GM12878 (cell line): Measurements from ENCODE around the gene CCDC120. TPM values are rescaled to one million over a fixed set of nuclear protein-coding genes. Genes with fewer than 3 reads are reported as not detected.

Experiments used
- ATAC-seq: fragments of 200-7000 bp; cut with Tn5 transposase; 3 replicates; pipeline ENCODE4 v1.9.1; 2020; ENCODE audit warnings: mild to moderate bottlenecking, moderate library complexity
- BruUV-seq: library from RNA; stranded (reverse); fragments of 400-500 nt; replicated peaks from 2 replicates; lab custom pipeline; 2021; lab: Mats Ljungman, UMichigan
- CTCF ChIA-PET: fragments of 300-600 bp; sonication (Branson Sonifier 250); formaldehyde crosslinking; extraction: SDS; loops from one replicate; lab custom pipeline; 2021; ENCODE audit warnings: inconsistent platforms; lab: Yijun Ruan, JAX
- POLR2A ChIA-PET: fragments of 350-600 bp; formaldehyde crosslinking; extraction: SDS; loops from one replicate; lab custom pipeline; 2021; ENCODE audit warnings: inconsistent platforms; lab: Charles Lee
- RAD21 ChIA-PET: fragments of 300-600 bp; sonication (Branson Sonifier 250); formaldehyde crosslinking; loops from one replicate; lab custom pipeline; 2023; ENCODE audit warnings: antibody characterized with exemption; ENCODE audit not compliant: unreplicated experiment; lab: Charles Lee
- SMC1A ChIA-PET: fragments of 300-600 bp; sonication (Branson Sonifier 250); formaldehyde crosslinking; loops from one replicate; lab custom pipeline; 2023; ENCODE audit not compliant: unreplicated experiment, uncharacterized antibody; lab: Charles Lee
- DNase-seq: peaks from one replicate; pipeline ENCODE4 v3.0.0-alpha.2; 2011; ENCODE audit warnings: low read depth, low spot score
- FAIRE-seq: peaks from 3 replicates; lab custom pipeline; 2011; peaks lifted over from hg19 to GRCh38; lab: Jason Lieb, UNC
- H2AFZ ChIP-seq: 2 replicates; pipeline ENCODE4 v1.6.0; 2011; ENCODE audit warnings: low read depth, low read length, control low read depth; ENCODE audit not compliant: control insufficient read depth
- H3K27ac ChIP-seq: 2 replicates; pipeline ENCODE4 v1.5.1; 2011; ENCODE audit warnings: control low read depth; ENCODE audit not compliant: control insufficient read depth, insufficient read depth
- H3K27me3 ChIP-seq, 2 experiments: replicated peaks in 1 of 2; 2 replicates each; pipeline versions ENCODE4 v1.6.0 to v1.6.1; 2011; ENCODE audit warnings: low read length in 1 of 2; ENCODE audit not compliant: control insufficient read depth in 2 of 2, insufficient read depth in 2 of 2
- H3K36me3 ChIP-seq, 2 experiments: 2 replicates each; pipeline ENCODE4 v1.5.1; 2011; ENCODE audit warnings: low read length in 1 of 2; ENCODE audit not compliant: control insufficient read depth in 2 of 2, insufficient read depth in 2 of 2
- H3K4me1 ChIP-seq: 2 replicates; pipeline ENCODE4 v1.6.1; 2011; ENCODE audit warnings: mild to moderate bottlenecking, low read length, moderate library complexity, mixed read lengths; ENCODE audit not compliant: control insufficient read depth, insufficient read depth
- H3K4me2 ChIP-seq: 2 replicates; pipeline ENCODE4 v1.6.0; 2011; ENCODE audit warnings: control low read depth; ENCODE audit not compliant: control insufficient read depth, insufficient read depth
- H3K4me3 ChIP-seq: fragments of 200-600 bp; sonication (generic); 2 replicates; pipeline ENCODE4 v1.5.1; 2016
- H3K79me2 ChIP-seq: 2 replicates; pipeline ENCODE4 v1.6.0; 2011; ENCODE audit warnings: low read length; ENCODE audit not compliant: control insufficient read depth, insufficient read depth
- H3K9ac ChIP-seq: 2 replicates; pipeline ENCODE4 v1.8.0; 2011; ENCODE audit warnings: low read length, control low read depth, mixed read lengths; ENCODE audit not compliant: control insufficient read depth, insufficient read depth
- H3K9me3 ChIP-seq: replicated peaks from 3 replicates; pipeline ENCODE4 v1.5.1; 2011; ENCODE audit warnings: mild to moderate bottlenecking, low read length; ENCODE audit not compliant: control insufficient read depth, insufficient read depth
- H4K20me1 ChIP-seq: 2 replicates; pipeline ENCODE4 v1.6.0; 2011; ENCODE audit not compliant: control insufficient read depth, insufficient read depth
- ATF3 ChIP-seq: IDR thresholded peaks from 2 replicates; pipeline ENCODE4 v1.6.1; 2011; ENCODE audit warnings: low read depth, mild to moderate bottlenecking, low read length, moderate library complexity, borderline replicate concordance; ENCODE audit errors: extremely low read depth
- CEBPB ChIP-seq, 2 experiments: fragments of 150-350 bp in 1 of 2; IDR thresholded peaks; 2 replicates each; pipeline ENCODE4 v1.6.1; 2012 to 2014; ENCODE audit warnings: low read depth in 2 of 2, low read length in 2 of 2, borderline replicate concordance in 1 of 2, inconsistent platforms in 1 of 2
- CREM ChIP-seq: IDR thresholded peaks from 2 replicates; pipeline ENCODE4 v1.6.1; 2014; ENCODE audit warnings: antibody characterized with exemption, low read depth
- YY1 ChIP-seq: IDR thresholded peaks from 2 replicates; pipeline ENCODE4 v1.6.1; 2011; ENCODE audit warnings: low read depth, mild to moderate bottlenecking, low read length
- ZBED1 ChIP-seq: IDR thresholded peaks from 2 replicates; pipeline ENCODE4 v1.6.1; 2016; ENCODE audit warnings: borderline replicate concordance
- ZBTB11 ChIP-seq: fragments of 450-650 bp; formaldehyde crosslinking; IDR thresholded peaks from 2 replicates; pipeline ENCODE4 v1.5.0; 2022; ENCODE audit warnings: mild to moderate bottlenecking, missing genetic modification characterization
- ZNF384 ChIP-seq: IDR thresholded peaks from 2 replicates; pipeline ENCODE4 v1.6.1; 2012; ENCODE audit warnings: low read depth, mild to moderate bottlenecking, low read length, improper control_type of control experiment, borderline replicate concordance
- WGBS: methylation state at CpG from one replicate; pipeline ENCODE4 v1.1.6; 2016; ENCODE audit warnings: low lambda C conversion rate; ENCODE audit not compliant: insufficient replicate concordance, insufficient coverage; ENCODE audit errors: missing lambda C conversion rate; 5-methylcytosine and 5-hydroxymethylcytosine counted together
- in situ Hi-C: fragments of 300-500 bp; cut with MboI; formaldehyde crosslinking; loops from 9 replicates; pipeline ENCODE4 v1.14.3; 2018; ENCODE audit warnings: mixed read lengths
- intact Hi-C: fragments of 100-400 bp; cut with micrococcal nuclease; formaldehyde crosslinking; loops from one replicate; pipeline ENCODE4 v1.14.2; 2022; ENCODE audit not compliant: unreplicated experiment
- polyA plus RNA-seq, 11 experiments: library from polyadenylated mRNA; depleted of rRNA in 4 of 11; unstranded in 6 of 11; stranded (reverse) in 5 of 11; fragments of >200 nt; fragmentation: Nextera tagmentation in 4 of 11; fragmentation: Illumina TruSeq in 1 of 11; extraction: Ambion mirVana in 4 of 11; extraction: Trizol in 1 of 11; gene quantifications; 1 replicate in 1 of 11; 2 replicates in 10 of 11; pipeline versions ENCODE4 v1.2.1 to v1.2.3, GENCODE V29; 2011 to 2016; ENCODE audit warnings: inconsistent platforms in 2 of 11, missing spikeins in 2 of 11, low read depth in 1 of 11
- total RNA-seq, 4 experiments: library from RNA; depleted of rRNA in 3 of 4; stranded (reverse); fragments of >200 nt in 3 of 4; fragmentation: Illumina TruSeq in 1 of 4; extraction: Trizol in 1 of 4; gene quantifications; 2 replicates each; pipeline versions ENCODE4 v1.2.1 to v1.2.3, GENCODE V29; 2013 to 2021

Gene CCDC120
- total and polyA plus RNA-seq, 10 of the 15 experiments (the other 5 are each of a cell fraction or from before 2014, with no cell fraction given), result 0.11 to 4.1 (median 0.76) TPM

DNA sequence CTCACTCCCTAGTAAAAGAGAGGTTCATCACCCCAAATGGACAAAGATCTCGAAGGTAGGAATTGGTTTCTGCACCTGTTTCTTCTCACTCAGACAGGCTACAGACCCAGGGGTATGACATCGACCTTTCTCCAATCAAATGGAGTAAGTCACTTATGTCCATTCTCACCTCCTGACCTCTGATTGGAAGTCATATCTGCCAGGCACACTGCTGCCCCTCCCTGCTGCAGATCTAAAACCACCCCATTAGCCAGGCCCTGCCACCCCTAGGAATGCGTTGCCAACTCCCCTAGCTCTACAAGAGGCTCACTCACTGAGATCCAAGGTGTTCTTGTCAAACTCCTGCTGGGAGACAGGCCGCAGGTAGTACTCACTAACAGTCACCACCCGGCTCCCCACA, 57.9 kb downstream of the CCDC120 start:
- H3K4me2 ChIP-seq, result no peak overlapping the region
- H3K4me1 ChIP-seq, result no peaks in the 10 kb centered on the region
- H3K9ac ChIP-seq, result no peak overlapping the region
- ChIA-PET SMC1A (no interaction called here), RAD21 (no interaction called here), CTCF (no interaction called here), POLR2A (no interaction called here)
- BruUV-seq, result no TSS peak
- TF ChIP-seq CEBPB (IDR thresholded peaks at IDR 0.05; ENCODE audit: borderline replicate concordance in 1 of 2, low read depth in 2 of 2, low read length in 2 of 2), result no peak
- TF ChIP-seq ZBTB11 (CRISPR knock-in tag), result no peak
- TF ChIP-seq CREM, result no peak
- no peak for TF ChIP-seq ATF3
- no peak for TF ChIP-seq ZBED1
- no peak for TF ChIP-seq ZNF384
- no peak for TF ChIP-seq YY1
- H3K27ac ChIP-seq, result no peak overlapping the region
- no peak overlapping the region for H2AFZ ChIP-seq
- H3K79me2 ChIP-seq, result no peaks in the 10 kb centered on the region
- H3K9me3 ChIP-seq, result no peaks in the 10 kb centered on the region
- peaks cover 1 to 5% of the 10 kb centered on the region in 2 experiments; a peak in 3 of 4 replicates for H3K36me3 ChIP-seq
- intact Hi-C loops (no loop called here), in situ Hi-C loops (no loop called here)
- no peaks in the 10 kb centered on the region for H4K20me1 ChIP-seq
- H3K4me3 ChIP-seq, result no peak overlapping the region
- FAIRE-seq, result no peak
- WGBS, result 45% methylated on average over 5 of the region's 5 CpGs
- DNase-seq, result no peak
- H3K27me3 ChIP-seq, result no peaks in the 10 kb centered on the region
- ATAC-seq, result no peak
